HG03025 (cell line): Measurements from ENCODE around the gene FXYD1.

Source experiments
- ATAC-seq: cut with Tn5 transposase; IDR thresholded peaks from one replicate; pipeline ENCODE4 v1.9.1; 2021; ENCODE audit warnings: mild to moderate bottlenecking, moderate library complexity; ENCODE audit not compliant: unreplicated experiment, low FRiP score

The FXYD1 gene

DNA sequence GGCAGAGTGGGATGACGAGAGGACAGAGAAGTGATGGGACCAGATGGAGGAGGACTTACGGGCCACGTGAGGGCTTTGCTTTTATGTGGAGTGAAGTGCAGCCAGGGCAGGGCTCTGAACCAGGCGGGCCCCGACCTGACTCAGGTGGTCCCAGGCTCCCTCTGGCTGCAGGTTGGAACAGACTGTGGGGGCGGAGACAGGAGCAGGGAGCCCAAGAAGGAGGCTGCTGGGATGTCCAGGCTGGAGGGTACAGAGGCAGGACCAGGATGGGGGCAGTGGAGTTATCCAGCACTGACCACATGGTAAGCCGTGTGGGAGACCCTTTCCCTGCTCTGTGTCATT, 18.0 kb downstream of the FXYD1 start:
- no peak for ATAC-seq

DNA sequence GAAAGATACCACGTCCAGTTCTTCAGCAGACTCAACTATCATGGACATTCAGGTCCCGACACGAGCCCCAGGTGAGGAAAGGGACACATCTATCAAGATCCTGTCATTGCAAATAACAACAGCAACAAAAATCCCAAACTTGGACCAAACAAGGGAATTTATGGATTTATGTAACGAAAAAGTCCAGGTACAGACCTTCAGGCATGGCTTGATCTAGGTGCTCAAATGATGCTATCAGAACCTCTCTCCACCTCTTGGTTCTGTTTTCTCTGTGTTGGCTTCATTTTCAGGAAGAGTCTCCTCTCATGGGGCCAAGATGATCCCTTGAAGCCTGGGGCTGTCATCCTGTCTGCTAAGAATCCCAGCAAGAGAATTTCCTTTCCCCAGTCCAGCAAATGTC, 18.8 kb downstream of the FXYD1 start:
- no peak for ATAC-seq

DNA sequence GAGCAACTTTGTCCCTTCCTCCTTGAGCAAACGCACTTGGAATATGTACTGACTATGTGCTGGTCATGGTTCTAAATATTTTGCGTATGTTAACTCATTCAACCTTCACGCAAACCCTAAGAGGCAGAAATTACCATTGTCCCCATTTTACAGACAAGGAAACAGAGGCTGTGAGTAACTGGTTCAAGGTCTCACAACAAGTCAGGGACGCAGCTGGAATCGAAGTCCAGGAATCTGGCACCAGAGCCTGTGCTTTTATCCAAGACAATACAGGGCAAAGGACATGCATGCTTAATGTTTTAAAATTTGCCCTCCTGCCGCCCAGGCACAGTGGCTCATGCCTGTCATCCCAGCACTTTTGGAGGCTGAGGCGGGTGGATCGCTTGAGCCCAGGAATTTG, 21.0 kb downstream of the FXYD1 start:
- ATAC-seq, result no peak

DNA sequence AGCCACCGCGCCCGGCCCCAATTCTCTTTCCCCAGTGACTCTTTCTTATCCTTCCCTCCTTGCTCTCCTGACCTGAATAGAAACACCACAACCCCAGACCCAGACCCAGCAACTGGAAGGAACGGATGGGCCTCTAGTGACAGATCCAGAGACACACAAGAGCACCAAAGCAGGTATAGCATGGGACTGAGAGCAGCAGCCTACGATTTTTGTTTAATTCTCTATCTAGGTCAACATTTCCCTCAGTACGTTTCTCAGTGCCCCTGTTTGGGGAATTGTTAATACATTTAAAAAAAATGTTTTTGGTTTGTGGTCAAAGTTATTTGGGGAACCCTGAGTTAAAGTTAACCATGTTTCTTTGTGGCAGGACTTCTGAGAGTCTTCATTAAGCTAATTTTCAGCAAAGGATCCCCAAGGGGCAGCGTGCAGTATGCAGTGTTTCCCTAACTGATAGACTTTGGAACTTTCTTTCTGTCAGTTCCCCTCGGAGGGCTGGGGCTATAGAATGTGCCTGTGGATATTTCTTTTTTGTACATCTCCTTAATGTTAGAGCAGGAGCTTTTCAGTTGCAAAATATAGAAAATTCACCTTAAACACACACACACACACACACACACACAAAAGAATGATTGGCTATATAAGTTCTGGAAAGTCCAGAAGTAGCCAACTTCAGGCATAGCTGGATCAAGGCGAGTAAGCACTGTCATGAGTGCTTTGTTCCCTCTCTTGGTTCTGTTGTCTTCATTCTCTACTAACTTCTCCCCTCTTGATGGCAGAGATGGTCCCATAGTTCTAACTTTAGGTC, 22.2 kb downstream of the FXYD1 start:
- ATAC-seq, result no peak

DNA sequence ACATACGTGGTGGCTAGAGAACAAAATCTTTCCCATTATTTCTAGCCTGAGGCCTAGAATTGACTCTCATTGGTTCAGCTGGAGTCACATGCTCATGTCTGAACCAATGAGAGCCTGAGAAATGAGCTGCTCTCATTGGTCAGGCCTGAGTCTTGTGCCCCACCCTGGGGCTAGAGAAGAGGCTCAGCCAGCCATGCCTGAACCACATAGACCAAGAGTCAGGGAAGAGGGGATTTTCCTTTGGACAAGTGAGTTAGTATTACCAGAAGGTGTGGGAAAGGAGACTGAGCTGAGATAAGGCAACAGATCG, 22.8 kb downstream of the FXYD1 start:
- no peak for ATAC-seq

DNA sequence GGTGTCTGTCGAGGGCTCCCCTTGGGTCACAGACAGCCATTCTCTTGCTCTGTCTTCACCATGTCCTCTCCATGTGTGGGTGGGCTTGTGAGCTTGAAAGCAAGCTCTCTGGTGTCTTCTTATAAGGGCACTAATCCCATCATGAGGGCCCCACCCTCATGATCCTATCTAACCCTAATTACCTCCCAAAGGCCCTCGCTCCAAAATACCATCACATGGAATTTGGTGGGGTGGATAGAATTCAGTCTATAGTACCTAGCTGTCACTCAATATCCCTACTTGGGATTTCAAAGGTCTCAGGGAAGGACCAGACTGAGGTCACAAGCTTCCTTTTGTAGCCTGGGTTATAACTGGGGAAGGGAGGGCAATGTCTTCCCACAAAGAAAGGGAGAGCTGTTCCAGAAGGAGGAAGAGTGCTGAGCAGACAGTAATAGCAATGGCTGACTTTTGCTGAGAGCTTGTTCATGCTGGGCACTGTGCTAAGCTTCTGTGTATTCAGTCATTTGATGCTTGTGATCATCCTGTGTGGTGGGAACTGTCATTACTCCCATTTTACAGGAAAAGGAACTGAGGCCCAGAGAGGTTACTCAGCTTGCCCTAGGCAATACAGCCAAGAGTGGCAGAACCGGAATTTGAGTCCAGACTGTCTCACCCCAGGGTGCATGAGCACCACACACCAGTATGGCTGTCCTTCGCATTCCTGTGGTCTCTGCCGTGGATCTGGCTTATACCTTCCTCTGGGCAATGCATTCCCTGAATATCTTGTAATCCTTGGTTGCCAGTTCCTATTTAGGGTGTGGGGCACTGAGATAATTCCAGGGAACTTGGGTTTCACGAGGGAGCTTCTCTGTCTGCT, 24.1 kb downstream of the FXYD1 start:
- no peak for ATAC-seq

DNA sequence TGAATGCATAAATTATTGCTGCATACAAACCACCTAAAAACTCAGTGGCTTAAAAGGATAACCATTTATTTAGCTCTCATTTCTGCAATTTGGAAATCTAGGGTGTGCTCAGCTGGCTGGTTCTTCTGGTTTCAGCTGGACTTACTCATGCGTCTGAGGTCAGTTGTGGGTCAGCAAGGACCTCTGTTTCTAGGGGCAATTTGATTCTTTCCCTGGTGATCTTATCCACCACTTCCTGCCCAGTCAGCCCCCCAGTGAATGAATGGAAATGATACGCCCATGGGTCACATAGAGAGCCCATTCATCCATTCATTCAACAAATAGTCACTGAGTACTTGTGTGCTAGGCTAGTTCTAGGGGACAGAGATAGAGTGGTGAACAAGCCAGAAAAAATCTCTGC, 25.8 kb downstream of the FXYD1 start:
- ATAC-seq, result no peak

DNA sequence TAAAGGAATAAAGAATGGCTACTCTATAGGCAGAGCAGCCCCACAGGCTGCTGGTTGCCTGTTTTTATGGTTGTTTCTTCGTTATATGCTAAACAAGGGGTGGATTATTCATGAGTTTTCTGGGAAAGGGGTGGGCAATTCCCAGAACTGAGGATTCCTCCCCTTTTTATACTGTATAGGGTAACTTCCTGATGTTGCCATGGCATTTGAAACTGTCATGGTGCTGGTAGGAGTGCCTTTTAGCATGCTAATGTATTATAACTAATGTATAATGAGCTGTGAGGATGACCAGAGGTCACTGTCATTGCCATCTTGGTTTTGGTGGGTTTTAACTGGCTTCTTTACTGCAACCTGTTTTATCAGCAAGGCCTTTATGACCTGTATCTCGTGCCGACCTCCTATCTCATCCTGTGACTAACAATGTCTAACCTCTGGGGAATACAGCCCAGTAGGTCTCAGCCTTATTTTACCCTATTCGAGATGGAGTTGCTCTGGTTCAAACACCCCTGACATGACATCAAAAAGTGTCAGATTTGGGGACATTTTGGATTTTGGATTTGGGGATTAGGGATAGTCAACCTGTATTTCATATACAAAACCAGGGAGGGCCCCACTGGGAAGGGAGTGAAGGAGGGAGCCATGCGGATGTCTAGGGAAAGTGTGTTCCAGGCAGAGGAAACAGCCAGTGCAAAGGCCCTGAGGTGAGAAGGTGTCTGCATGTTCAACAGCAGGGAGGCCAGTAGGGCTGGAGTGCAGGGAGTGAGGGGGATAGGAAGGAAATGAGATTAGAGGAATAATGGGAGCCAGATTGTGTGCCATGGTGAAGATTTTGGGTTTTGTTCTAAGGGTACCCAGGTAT, 26.8 kb downstream of the FXYD1 start:
- ATAC-seq, result no peak

DNA sequence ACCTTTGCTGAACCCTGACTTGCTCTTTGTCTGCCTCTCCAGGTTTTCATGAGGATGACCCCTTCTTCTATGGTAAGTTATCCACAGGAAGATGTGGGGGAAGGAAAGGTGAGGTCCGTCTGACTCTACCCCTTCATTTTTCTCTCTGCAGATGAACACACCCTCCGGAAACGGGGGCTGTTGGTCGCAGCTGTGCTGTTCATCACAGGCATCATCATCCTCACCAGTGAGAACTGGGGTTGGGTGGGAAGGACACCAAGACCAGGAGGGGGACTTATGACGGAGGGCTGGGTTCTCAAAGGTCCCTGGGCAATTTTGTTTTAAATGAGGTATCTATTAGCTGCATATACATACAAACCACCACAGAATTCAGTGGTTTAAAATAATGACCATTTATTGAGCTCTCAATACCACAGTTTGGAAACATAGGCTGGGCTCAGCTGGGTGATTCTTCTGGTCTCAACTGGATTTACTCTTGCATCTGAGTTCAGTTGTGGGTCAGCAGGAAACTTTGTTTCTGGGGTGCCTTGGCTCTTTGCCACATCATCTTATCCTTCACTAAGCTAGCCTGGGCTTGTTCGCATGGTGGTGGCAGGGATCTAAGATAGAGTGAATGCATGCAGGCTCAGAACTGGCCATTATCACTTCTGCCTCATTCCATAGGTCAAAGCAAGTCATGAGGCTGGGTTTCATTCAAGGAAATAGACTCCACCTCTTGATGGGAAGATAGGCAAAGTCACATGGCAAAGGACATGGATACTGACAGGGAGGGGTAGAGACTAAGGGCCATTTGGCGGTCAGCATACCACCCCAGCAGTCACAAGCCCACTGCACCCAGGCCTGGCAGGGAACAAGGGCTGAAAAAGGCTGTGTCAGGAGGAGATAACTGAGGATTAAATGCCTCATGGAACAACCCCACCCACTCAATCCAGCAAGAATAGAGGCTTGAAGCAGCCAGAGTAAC, 27.8 kb downstream of the FXYD1 start:
- no peak for ATAC-seq

DNA sequence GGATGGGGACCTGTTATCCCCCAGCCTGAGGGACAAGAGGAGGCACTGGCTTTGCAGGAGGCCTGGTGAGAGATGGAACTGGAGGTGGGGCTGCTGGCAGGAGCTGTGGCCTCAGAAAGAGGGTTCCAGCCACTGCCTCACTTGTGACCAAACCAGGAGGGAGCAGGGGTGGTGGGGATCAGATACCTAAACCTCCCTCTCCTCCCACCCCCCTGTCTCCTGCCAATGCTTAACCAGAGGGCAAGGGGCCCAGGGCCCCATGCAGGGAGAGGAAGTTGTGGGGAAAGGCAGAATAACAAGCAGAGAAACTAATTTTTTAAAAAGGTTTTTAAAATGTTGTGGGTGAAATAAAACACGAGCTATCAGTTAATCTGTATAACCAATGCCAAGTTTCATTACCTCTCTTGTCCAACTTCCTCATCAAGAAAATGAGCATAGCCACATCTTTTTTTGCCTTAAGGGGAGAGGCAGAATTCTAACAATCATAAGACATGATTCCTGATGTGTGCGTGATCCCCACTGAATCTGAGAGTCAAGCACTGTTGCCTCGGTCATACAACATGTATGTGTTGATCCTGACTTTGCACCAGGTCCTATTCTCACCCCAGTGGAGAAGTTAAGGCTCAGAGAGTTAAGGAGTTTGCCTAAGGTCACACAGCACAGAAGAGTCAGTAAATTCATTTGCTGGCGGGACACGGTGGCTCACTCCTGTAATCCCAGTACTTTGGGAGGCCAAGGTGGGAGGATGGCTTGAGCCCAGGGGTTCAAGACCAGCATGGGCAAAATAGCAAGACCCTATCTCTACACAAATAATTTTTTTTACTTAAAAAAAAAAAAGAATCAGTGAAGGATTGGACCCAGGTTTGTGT, 28.9 kb downstream of the FXYD1 start:
- ATAC-seq, result no peak

DNA sequence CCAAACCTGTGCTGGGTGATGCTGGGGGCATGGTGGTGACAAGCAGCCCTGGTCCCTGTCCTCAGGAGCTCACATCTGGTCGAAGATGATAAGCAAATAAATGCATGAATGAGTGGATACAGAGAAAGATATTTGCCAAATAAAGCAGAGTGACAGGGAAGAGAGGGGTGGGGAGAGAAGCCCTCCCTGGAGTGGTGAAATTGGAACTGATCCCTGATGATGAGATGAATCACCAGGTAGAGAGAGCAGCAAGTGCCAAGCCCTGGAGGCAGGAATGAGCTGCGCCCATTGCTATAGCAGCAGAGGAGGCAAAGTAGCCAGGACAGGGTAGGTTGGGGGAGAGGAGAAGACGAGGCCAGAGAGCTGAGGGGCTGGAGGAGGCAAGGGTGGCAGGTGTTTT, 29.6 kb downstream of the FXYD1 start:
- ATAC-seq, result no peak

DNA sequence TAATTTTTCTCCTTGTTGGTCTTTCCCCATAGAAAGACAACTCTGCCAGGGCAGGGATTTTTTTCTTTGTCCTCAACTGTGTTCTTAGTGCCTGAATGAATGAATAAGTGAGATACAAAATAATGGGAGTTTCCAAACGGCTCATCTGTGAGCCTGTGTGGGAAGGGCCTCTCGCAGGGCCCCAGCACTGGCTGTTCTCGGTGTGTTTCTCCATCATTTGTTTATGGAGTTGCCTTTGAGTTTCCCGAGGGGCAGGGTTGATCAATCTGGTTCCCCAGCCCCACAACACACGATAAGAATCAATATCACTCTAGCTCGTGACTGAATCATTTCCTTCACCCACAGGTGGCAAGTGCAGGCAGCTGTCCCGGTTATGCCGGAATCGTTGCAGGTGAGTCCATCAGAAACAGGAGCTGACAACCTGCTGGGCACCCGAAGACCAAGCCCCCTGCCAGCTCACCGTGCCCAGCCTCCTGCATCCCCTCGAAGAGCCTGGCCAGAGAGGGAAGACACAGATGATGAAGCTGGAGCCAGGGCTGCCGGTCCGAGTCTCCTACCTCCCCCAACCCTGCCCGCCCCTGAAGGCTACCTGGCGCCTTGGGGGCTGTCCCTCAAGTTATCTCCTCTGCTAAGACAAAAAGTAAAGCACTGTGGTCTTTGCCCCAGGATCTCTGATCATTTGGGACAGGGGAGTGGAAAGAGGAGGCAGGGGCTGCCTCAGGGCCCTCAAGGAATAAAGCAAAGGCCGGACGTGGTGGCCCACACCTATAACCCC, 30.8 kb downstream of the FXYD1 start:
- no peak for ATAC-seq

DNA sequence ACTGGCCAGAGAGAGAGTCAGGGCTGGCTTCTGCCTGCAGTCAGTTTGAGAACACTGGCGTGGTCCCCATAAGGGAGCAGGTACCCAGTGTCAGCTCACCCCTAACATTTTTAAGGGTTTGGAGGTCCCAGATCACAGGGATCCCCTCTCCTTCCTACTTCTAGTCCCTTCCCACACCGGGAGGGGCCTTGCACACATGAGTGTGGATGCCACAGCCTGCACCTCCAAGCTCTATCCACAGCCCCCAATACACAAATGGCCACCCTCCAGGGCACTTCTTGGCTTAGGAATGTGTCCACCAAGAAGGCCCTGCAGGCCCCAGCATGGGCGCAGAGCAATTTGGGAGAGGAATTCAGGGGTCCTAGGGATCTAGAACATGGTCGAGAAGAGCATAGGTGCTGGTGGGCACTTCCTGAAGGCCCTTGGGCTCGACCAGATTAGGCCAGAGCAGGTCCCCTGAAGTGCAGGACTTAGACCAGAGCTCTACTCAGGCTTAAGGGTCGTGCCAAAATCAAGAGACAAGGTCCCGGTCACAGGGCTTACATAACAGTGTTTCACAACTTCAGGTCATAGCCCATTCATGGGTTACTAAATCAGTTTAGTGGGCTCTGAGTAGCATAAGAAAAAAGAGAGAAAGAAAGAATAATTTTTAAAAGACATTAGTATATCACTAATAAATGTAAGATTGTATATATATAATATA, 31.9 kb downstream of the FXYD1 start:
- ATAC-seq, result no peak

DNA sequence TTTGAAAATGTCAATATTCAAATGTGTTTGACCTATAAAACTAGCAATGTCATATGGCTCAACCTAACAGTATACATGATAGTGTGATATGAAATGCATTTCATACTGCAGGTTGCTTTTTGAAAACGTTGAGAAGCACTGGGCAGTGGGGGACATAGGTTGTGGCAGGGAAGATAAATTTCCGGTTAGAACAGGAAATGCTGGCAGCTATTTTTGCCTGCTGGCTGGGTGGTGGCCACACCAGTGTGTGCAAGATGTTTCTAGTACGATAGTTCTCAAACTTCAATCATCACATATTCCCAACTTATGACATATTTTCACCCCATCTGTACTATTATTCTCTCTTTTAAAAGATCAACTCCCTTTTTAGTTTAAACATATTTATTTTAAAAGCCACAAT, 33.1 kb downstream of the FXYD1 start:
- ATAC-seq, result no peak

DNA sequence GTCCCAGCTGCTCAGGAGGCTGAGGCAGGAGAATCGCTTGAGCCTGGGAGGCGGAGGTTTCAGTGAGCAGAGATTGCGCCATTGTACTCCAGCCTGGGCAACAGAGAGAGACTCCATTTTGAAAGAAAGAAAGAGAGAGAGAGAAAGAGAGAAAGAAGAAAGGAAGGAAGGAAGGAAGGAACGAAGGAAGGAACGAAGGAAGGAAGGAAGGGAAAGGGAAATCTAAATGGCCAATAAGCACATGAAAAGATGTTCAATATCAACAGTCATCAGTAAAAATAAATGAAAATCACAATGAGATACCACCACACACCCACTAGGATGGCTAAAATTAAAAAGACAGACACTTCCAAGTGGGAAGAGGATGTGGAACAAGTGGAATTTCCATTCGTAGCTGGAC, 35.6 kb downstream of the FXYD1 start:
- no peak for ATAC-seq

DNA sequence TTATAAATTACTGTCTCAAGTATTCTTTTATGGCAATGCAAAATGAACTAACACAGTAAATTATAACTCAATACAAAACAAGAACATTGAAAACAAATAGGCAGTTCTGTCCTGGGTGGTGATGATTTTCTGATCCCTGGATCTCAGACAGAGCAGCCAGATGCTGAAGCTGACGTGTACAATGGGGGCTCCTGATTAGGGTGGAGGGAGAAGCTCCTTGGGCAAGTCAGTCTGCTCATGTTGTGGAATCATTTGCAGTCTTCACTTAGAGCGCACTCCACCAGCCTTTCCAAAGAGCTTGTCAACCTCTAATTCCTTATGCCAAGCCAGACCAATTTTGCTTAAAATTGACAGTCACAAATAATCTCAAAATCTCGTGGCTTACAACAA, 37.6 kb downstream of the FXYD1 start:
- no peak for ATAC-seq

DNA sequence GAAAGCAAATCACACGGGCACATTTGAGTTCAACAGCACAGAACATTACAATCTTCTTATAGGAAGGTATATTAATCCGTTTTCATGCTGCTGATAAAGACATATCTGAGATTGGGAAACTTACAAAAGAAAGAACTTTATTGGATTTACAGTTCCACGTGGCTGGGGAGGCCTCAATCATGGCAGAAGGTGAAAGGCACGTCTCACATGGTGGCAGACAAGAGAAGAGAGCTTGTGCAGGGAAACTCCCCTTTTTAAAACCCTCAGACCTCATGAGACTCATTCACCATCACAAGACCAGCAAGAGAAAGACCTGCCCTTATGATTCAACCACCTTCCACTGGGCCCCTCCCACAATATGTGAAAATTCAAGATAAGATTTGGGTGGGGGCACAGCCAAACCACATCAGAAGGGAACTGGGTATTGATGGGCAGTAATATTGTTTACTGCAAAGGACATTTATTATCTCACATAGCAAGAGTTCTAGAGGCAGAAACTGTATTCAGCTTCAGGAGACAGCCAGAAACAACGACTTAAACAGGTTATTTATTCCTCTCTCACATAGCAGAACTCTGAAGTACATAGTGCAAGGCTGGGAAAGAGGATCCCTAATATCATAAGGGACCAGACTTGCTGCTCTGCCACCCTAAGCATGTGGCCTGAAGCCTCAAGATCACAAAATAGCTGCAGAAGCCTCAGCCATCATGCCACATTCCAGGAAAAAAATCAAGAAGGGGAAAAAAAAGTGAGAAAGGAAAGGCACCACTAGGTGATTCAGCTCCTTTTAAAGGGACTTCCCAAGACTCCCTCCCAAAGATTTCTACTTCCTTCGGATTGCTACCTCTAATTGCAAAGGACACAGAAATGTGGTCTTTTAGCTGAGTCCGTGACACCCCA, 39.0 kb downstream of the FXYD1 start:
- ATAC-seq, result no peak
